GM23338 (cell line): Measurements from ENCODE around the gene SLC9A9. TPM values are rescaled to one million over a fixed set of nuclear protein-coding genes. Genes with fewer than 3 reads are reported as not detected.

Experiments
- ATAC-seq: fragments of 200-7000 bp; cut with Tn5 transposase; 3 replicates; pipeline ENCODE4 v1.9.1; 2020
- DNase-seq: peaks from one replicate; pipeline ENCODE4 v3.0.0-alpha.2; 2015; ENCODE audit warnings: low spot score
- H2AFZ ChIP-seq: fragments of 200-600 bp; sonication (generic); 2 replicates; pipeline ENCODE4 v1.8.0; 2016; ENCODE audit warnings: antibody characterized with exemption, mild to moderate bottlenecking, moderate library complexity
- H3F3A ChIP-seq: fragments of 200-600 bp; sonication (generic); replicated peaks from 2 replicates; pipeline ENCODE4 v1.8.0; 2017; ENCODE audit warnings: antibody characterized with exemption, mixed run types, low read depth
- H3K27ac ChIP-seq: fragments of 200-600 bp; sonication (generic); 2 replicates; pipeline ENCODE4 v1.6.1; 2016; ENCODE audit warnings: low read depth
- H3K27me3 ChIP-seq: fragments of 200-600 bp; sonication (generic); 2 replicates; pipeline ENCODE4 v1.8.0; 2016; ENCODE audit warnings: mild to moderate bottlenecking, mixed run types, moderate library complexity; ENCODE audit not compliant: insufficient read depth
- H3K36me3 ChIP-seq: fragments of 200-600 bp; sonication (generic); 2 replicates; pipeline ENCODE4 v1.8.0; 2016; ENCODE audit warnings: mild to moderate bottlenecking; ENCODE audit not compliant: insufficient read depth
- H3K4me1 ChIP-seq: fragments of 200-600 bp; sonication (generic); 2 replicates; pipeline ENCODE4 v1.8.0; 2016; ENCODE audit warnings: mild to moderate bottlenecking, moderate library complexity; ENCODE audit not compliant: insufficient read depth
- H3K4me2 ChIP-seq: fragments of 200-600 bp; sonication (generic); 2 replicates; pipeline ENCODE4 v1.7.1; 2017; ENCODE audit warnings: mixed run types
- H3K4me3 ChIP-seq: fragments of 200-600 bp; sonication (generic); 2 replicates; pipeline ENCODE4 v1.6.1; 2016; ENCODE audit warnings: mixed run types
- H3K79me2 ChIP-seq: fragments of 200-600 bp; sonication (generic); replicated peaks from 2 replicates; pipeline ENCODE4 v1.8.0; 2017; ENCODE audit warnings: mild to moderate bottlenecking; ENCODE audit not compliant: insufficient read depth
- H3K9me2 ChIP-seq: fragments of 200-600 bp; sonication (generic); 2 replicates; pipeline ENCODE4 v1.8.0; 2017; ENCODE audit not compliant: insufficient read depth
- H4K20me1 ChIP-seq: fragments of 200-600 bp; sonication (generic); replicated peaks from 2 replicates; pipeline ENCODE4 v1.8.0; 2017; ENCODE audit warnings: mild to moderate bottlenecking; ENCODE audit not compliant: insufficient read depth
- H3K27ac Mint-ChIP-seq: 2 replicates; pipeline ENCODE4 v1.8.0; 2020; ENCODE audit warnings: inconsistent platforms, mild to moderate bottlenecking, moderate library complexity, mixed read lengths
- H3K27me3 Mint-ChIP-seq: 3 replicates; pipeline ENCODE4 v1.8.0; 2022; ENCODE audit warnings: low read depth, mild to moderate bottlenecking, moderate library complexity, mixed read lengths, inconsistent platforms; ENCODE audit not compliant: insufficient read depth, poor library complexity
- H3K36me3 Mint-ChIP-seq: 3 replicates; pipeline ENCODE4 v1.8.0; 2021; ENCODE audit warnings: low read depth, mild to moderate bottlenecking, inconsistent platforms, moderate library complexity, mixed read lengths
- H3K4me1 Mint-ChIP-seq: 3 replicates; pipeline ENCODE4 v1.8.0; 2020; ENCODE audit warnings: mild to moderate bottlenecking, inconsistent platforms, mixed read lengths
- H3K4me3 Mint-ChIP-seq: 3 replicates; pipeline ENCODE4 v1.8.0; 2021; ENCODE audit warnings: moderate library complexity, mild to moderate bottlenecking, inconsistent platforms, mixed read lengths
- H3K9me3 Mint-ChIP-seq: 3 replicates; pipeline ENCODE4 v1.8.0; 2020; ENCODE audit warnings: moderate library complexity, mild to moderate bottlenecking, inconsistent platforms, mixed read lengths
- CREB1 ChIP-seq: fragments of 250-450 bp; sonication (Bioruptor Pico); IDR thresholded peaks from 2 replicates; pipeline ENCODE4 v1.5.0; 2020; ENCODE audit warnings: low read depth, mild to moderate bottlenecking, moderate library complexity
- ETS1 ChIP-seq: IDR thresholded peaks from 2 replicates; pipeline ENCODE4 v1.6.1; 2016; ENCODE audit warnings: antibody characterized with exemption
- EZH2 ChIP-seq: fragments of 200-600 bp; sonication (generic); IDR thresholded peaks from one replicate; pipeline ENCODE4 v1.8.0; 2017; ENCODE audit warnings: antibody characterized with exemption, mild to moderate bottlenecking, low read depth; ENCODE audit not compliant: unreplicated experiment
- EZH2phosphoT487 ChIP-seq: fragments of 200-600 bp; sonication (generic); IDR thresholded peaks from one replicate; pipeline ENCODE4 v1.8.1; 2018; ENCODE audit warnings: antibody characterized with exemption; ENCODE audit not compliant: unreplicated experiment
- JUNB ChIP-seq: IDR thresholded peaks from one replicate; pipeline ENCODE4 v1.6.1; 2016; ENCODE audit warnings: antibody characterized with exemption; ENCODE audit not compliant: unreplicated experiment
- NANOG ChIP-seq: IDR thresholded peaks from 2 replicates; pipeline ENCODE4 v1.6.1; 2016; ENCODE audit warnings: antibody characterized with exemption, borderline replicate concordance
- POLR2AphosphoS5 ChIP-seq: IDR thresholded peaks from 2 replicates; pipeline ENCODE4 v1.6.1; 2016; ENCODE audit warnings: antibody characterized with exemption, low read depth
- STAT1 ChIP-seq: IDR thresholded peaks from one replicate; pipeline ENCODE4 v1.6.1; 2016; ENCODE audit warnings: antibody characterized with exemption; ENCODE audit not compliant: unreplicated experiment
- ZNF114 ChIP-seq: fragments of 250-450 bp; sonication (Bioruptor Pico); IDR thresholded peaks from 2 replicates; pipeline ENCODE4 v1.5.0; 2020; ENCODE audit warnings: mild to moderate bottlenecking, moderate library complexity
- ZNF331 ChIP-seq: fragments of 250-450 bp; sonication (Bioruptor Pico); IDR thresholded peaks from 2 replicates; pipeline ENCODE4 v1.5.0; 2020; ENCODE audit warnings: low read depth, mild to moderate bottlenecking, moderate library complexity
- ZNF462 ChIP-seq: fragments of 250-450 bp; sonication (Bioruptor Pico); IDR thresholded peaks from 2 replicates; pipeline ENCODE4 v1.5.0; 2020; ENCODE audit warnings: mild to moderate bottlenecking, moderate library complexity
- polyA plus RNA-seq: library from polyadenylated mRNA; unstranded; fragments of >200 nt; fragmentation: Nextera tagmentation; extraction: Ambion mirVana; gene quantifications from 2 replicates; pipeline ENCODE4 v1.2.1, GENCODE V29; 2016
- total RNA-seq: library from RNA; depleted of rRNA; stranded (reverse); fragments of >200 nt; shearing (Covaris generic); gene quantifications from 2 replicates; pipeline ENCODE4 v1.2.3, GENCODE V29; 2014
- TF ChIP-seq, protein P1 (sequence below), 2 experiments: fragments of 200-600 bp in 1 of 2; sonication (generic) in 1 of 2; conservative IDR thresholded peaks; 2 replicates each; pipeline versions ENCODE4 v1.5.1 to v1.6.1; 2016 to 2017; ENCODE audit warnings: antibody characterized with exemption in 2 of 2, low read depth in 2 of 2, mild to moderate bottlenecking in 2 of 2, moderate library complexity in 1 of 2
- TF ChIP-seq, protein P2 (sequence below): IDR thresholded peaks from one replicate; pipeline ENCODE4 v1.6.1; 2018; ENCODE audit warnings: antibody characterized with exemption; ENCODE audit not compliant: unreplicated experiment

Gene SLC9A9
- total and polyA plus RNA-seq, 2 experiments from 2014 or later, result 1.3 to 1.6 TPM

GRCh38 chr3:143551761-143552160 is 296.5 kb downstream of the SLC9A9 start:
- Mint-ChIP-seq H3K36me3 (no peaks in the 10 kb centered on the region; the same call in 2 of the 3 replicates), H3K27me3 (no peaks in the 10 kb centered on the region), H3K4me1 (no peaks in the 10 kb centered on the region), H3K4me3 (no peak overlapping the region), H3K9me3 (peaks cover 4% of the 10 kb centered on the region; the same call in 2 of the 3 replicates), H3K27ac (no peak overlapping the region)
- H3K4me1 ChIP-seq, result no peaks in the 10 kb centered on the region
- no peaks in the 10 kb centered on the region for H3K79me2 ChIP-seq
- TF ChIP-seq CREB1 (no peak), STAT1 (no peak), ZNF462 (CRISPR knock-in tag) (no peak), POLR2AphosphoS5 (no peak), ZNF114 (CRISPR knock-in tag) (no peak), ZNF331 (CRISPR knock-in tag) (no peak), NANOG (no peak), JUNB (no peak), EZH2 (no peak), ETS1 (no peak), EZH2phosphoT487 (no peak)
- TF ChIP-seq, protein P1, sequence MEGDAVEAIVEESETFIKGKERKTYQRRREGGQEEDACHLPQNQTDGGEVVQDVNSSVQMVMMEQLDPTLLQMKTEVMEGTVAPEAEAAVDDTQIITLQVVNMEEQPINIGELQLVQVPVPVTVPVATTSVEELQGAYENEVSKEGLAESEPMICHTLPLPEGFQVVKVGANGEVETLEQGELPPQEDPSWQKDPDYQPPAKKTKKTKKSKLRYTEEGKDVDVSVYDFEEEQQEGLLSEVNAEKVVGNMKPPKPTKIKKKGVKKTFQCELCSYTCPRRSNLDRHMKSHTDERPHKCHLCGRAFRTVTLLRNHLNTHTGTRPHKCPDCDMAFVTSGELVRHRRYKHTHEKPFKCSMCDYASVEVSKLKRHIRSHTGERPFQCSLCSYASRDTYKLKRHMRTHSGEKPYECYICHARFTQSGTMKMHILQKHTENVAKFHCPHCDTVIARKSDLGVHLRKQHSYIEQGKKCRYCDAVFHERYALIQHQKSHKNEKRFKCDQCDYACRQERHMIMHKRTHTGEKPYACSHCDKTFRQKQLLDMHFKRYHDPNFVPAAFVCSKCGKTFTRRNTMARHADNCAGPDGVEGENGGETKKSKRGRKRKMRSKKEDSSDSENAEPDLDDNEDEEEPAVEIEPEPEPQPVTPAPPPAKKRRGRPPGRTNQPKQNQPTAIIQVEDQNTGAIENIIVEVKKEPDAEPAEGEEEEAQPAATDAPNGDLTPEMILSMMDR (conservative IDR thresholded peaks at IDR 0.05; ENCODE audit: low read depth in 2 of 2), result no peak
- TF ChIP-seq, protein P2, sequence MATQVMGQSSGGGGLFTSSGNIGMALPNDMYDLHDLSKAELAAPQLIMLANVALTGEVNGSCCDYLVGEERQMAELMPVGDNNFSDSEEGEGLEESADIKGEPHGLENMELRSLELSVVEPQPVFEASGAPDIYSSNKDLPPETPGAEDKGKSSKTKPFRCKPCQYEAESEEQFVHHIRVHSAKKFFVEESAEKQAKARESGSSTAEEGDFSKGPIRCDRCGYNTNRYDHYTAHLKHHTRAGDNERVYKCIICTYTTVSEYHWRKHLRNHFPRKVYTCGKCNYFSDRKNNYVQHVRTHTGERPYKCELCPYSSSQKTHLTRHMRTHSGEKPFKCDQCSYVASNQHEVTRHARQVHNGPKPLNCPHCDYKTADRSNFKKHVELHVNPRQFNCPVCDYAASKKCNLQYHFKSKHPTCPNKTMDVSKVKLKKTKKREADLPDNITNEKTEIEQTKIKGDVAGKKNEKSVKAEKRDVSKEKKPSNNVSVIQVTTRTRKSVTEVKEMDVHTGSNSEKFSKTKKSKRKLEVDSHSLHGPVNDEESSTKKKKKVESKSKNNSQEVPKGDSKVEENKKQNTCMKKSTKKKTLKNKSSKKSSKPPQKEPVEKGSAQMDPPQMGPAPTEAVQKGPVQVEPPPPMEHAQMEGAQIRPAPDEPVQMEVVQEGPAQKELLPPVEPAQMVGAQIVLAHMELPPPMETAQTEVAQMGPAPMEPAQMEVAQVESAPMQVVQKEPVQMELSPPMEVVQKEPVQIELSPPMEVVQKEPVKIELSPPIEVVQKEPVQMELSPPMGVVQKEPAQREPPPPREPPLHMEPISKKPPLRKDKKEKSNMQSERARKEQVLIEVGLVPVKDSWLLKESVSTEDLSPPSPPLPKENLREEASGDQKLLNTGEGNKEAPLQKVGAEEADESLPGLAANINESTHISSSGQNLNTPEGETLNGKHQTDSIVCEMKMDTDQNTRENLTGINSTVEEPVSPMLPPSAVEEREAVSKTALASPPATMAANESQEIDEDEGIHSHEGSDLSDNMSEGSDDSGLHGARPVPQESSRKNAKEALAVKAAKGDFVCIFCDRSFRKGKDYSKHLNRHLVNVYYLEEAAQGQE, result no peak
- no peak overlapping the region for H2AFZ ChIP-seq
- H3K9me2 ChIP-seq, result peaks cover 9% of the 10 kb centered on the region; the same call in 1 of the 2 replicates
- no peak for ATAC-seq
- no peaks in the 10 kb centered on the region for H4K20me1 ChIP-seq
- no peak overlapping the region for H3K4me2 ChIP-seq
- no peak overlapping the region for H3K4me3 ChIP-seq
- H3F3A ChIP-seq, result no peaks in the 10 kb centered on the region
- DNase-seq, result no peak
- H3K27ac ChIP-seq, result no peak overlapping the region
- H3K36me3 ChIP-seq, result no peaks in the 10 kb centered on the region
- no peaks in the 10 kb centered on the region for H3K27me3 ChIP-seq
